PFSK-1 (cell line): Measurements from ENCODE around the gene TRPV5.

ENCODE experiments used
- FOXP2 ChIP-seq: optimal IDR thresholded peaks from 2 replicates; pipeline ENCODE3; 2011; ENCODE audit warnings: borderline replicate concordance, control low read depth, inconsistent platforms; ENCODE audit not compliant: insufficient read depth; ENCODE audit errors: extremely low read length, extremely low read depth
- POLR2AphosphoS5 ChIP-seq: IDR thresholded peaks from 2 replicates; pipeline ENCODE4 v1.6.1; 2012; ENCODE audit warnings: low read depth, mild to moderate bottlenecking, control low read depth, low read length, moderate library complexity
- SIN3A ChIP-seq: IDR thresholded peaks from 2 replicates; pipeline ENCODE4 v1.6.1; 2012; ENCODE audit warnings: mild to moderate bottlenecking, low read length, moderate library complexity, borderline replicate concordance; ENCODE audit not compliant: insufficient read depth
- TAF1 ChIP-seq: IDR thresholded peaks from 2 replicates; pipeline ENCODE4 v1.6.1; 2012; ENCODE audit warnings: low read length, control low read depth, borderline replicate concordance; ENCODE audit not compliant: insufficient read depth
- TF ChIP-seq, protein P1 (sequence below), 2 experiments: IDR thresholded peaks; 2 replicates each; pipeline versions ENCODE4 v1.6.1 to v1.8.0; 2011 to 2012; ENCODE audit warnings: low read depth in 2 of 2, low read length in 2 of 2, control low read depth in 1 of 2, inconsistent platforms in 1 of 2, mild to moderate bottlenecking in 1 of 2, moderate library complexity in 1 of 2; ENCODE audit not compliant: insufficient read depth in 1 of 2

The TRPV5 gene

DNA sequence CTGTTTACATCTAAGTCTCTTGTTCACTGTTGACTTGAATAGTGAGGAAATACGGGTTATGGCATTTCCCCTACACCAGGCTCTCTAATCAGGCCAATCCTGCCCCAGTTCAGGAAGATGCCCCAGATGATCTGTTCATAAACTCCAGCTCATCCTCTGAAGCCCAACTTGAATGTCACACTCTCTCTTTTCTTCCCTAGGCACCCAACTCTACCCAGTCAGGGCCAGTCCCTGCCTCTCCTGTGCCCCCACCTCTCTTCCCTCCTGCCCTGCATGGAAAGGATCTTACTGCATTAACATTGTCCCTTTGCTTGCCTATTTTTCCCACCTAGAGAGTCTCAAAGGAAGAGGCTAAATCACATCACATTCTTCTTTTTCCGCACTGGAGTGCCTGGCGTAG is 37.4 kb downstream of the TRPV5 start:
- no peak for TF ChIP-seq POLR2AphosphoS5
- no peak for TF ChIP-seq SIN3A
- TF ChIP-seq TAF1: no peak
- TF ChIP-seq, protein P1, sequence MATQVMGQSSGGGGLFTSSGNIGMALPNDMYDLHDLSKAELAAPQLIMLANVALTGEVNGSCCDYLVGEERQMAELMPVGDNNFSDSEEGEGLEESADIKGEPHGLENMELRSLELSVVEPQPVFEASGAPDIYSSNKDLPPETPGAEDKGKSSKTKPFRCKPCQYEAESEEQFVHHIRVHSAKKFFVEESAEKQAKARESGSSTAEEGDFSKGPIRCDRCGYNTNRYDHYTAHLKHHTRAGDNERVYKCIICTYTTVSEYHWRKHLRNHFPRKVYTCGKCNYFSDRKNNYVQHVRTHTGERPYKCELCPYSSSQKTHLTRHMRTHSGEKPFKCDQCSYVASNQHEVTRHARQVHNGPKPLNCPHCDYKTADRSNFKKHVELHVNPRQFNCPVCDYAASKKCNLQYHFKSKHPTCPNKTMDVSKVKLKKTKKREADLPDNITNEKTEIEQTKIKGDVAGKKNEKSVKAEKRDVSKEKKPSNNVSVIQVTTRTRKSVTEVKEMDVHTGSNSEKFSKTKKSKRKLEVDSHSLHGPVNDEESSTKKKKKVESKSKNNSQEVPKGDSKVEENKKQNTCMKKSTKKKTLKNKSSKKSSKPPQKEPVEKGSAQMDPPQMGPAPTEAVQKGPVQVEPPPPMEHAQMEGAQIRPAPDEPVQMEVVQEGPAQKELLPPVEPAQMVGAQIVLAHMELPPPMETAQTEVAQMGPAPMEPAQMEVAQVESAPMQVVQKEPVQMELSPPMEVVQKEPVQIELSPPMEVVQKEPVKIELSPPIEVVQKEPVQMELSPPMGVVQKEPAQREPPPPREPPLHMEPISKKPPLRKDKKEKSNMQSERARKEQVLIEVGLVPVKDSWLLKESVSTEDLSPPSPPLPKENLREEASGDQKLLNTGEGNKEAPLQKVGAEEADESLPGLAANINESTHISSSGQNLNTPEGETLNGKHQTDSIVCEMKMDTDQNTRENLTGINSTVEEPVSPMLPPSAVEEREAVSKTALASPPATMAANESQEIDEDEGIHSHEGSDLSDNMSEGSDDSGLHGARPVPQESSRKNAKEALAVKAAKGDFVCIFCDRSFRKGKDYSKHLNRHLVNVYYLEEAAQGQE (IDR thresholded peaks at IDR 0.05; ENCODE audit: insufficient read depth in 1 of 2, low read depth in 2 of 2, low read length in 2 of 2): no peak
- no peak for TF ChIP-seq FOXP2

DNA sequence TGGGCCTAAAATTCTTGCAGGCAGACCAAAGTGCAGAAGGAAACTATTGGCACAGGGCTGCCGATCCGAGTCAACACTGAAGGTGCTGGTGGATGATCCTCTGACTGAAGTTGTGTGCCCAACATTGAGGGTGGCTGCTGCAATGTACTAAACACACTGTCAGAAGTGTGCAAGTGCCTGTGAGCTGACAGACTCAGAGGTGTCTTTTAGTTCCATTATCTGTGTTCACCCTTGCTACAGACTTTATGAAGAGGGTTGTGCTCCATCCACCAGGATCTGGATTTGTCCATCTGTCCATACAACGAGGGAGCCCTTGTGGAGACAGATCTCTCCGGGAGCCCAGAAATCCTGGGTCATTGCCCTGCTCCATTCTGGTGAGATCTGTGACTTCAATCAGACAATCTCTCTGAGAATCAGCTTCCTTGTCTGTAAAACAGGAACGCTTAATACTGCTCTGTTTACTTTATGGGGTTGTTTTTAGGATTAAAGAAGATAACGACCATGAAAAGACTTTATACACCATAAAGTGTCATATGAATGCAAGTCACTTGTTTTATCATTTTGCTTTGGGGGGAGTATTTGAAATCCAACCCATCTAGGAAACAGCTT is 38.5 kb downstream of the TRPV5 start:
- TF ChIP-seq POLR2AphosphoS5: no peak
- no peak for TF ChIP-seq FOXP2
- TF ChIP-seq SIN3A: no peak
- TF ChIP-seq TAF1: no peak
- TF ChIP-seq, protein P1 (IDR thresholded peaks at IDR 0.05; ENCODE audit: insufficient read depth in 1 of 2, low read depth in 2 of 2, low read length in 2 of 2): no peak

DNA sequence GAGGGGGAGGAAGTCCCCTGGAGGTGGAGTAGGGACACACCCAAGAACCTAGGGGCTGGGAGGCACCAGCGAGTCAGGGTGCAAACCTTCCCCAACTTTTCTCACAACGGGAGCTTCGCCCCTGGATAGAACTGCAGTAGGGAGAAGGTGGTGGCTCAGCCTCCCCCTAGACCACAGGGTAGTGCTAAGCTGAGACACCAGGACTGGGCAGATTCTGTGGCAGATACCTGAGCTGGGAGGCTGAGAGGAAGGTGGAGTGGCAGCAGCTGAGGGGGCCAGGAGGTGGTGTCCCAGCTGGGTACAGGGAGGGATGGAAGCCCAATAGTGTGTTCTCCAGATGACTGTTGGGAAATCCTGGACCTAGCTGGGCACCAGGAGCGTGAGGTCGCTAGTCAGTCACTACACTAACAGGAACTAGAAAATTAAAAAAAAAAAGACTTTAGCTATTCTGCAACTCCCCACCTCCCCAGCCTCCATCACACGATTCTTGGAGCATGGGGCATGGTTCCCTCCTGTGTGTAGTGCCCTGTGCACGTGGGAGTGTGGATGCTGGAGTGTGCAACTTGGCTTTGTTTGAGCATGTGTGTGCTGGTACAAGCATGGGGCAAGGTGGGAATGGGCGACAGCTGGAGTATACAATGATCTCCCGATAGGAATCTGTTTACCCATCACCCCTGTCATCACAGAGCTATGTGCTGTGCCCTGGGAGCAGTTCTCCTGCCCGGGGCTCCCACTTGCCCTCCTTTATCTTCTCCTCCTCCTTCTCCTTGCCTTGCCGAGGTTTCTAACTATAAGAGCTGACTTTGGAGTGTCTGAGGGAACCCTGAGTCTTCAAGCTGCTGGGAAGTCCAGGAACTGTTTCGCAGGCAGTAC is 39.2 kb downstream of the TRPV5 start:
- TF ChIP-seq POLR2AphosphoS5 (no peak), FOXP2 (no peak), SIN3A (no peak), TAF1 (no peak)

DNA sequence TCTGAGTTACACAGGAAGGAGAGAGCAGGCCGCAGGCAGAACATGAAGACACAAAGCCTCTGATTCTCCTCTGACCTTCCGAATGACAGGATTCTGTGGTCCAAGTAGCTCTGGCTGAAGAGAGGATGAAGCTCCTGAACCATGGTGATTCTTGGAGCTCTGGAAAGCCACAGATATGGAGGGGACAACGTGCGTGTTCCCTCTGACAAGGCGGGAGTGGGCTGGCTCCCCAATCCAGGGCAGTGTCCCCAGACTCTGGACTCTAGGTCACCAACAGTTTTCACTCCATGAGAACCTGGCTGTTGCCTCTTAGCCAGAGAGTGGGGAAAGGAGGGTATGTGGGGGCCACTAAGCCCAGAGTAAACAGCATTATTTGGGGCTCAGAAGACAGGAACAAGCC is 40.6 kb downstream of the TRPV5 start:
- no peak for TF ChIP-seq TAF1
- no peak for TF ChIP-seq SIN3A
- TF ChIP-seq POLR2AphosphoS5: no peak
- TF ChIP-seq, protein P1 (IDR thresholded peaks at IDR 0.05; ENCODE audit: insufficient read depth in 1 of 2, low read depth in 2 of 2, low read length in 2 of 2): no peak
- TF ChIP-seq FOXP2: no peak

DNA sequence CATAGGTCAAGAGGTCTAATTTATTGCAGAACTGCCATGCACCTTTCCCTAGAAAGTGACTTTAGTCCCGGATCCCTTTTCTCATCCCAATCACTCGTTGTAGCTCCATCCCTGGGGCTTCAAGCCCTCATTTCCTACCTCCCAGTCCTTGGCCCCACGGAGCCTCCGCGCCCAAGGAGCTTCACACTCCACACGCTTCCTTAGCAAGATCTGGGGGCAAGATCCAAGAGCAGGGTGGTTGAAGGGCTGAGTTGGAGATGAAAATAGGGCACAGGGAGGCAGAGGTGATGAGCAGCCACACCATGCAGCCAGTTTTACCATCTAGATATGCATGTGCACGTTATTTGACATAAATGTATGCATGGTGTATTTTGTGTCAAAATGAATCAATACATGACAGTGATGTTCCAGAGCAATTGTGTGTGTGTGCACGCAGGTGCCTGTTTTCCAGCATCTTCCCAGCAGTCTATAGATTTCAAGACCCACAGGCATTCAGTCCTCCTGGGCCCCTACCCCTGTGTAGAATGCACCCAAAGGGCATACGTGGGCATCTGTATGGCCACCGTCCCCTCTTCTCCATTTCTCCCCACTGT is 42.0 kb downstream of the TRPV5 start:
- TF ChIP-seq TAF1 (no peak), FOXP2 (no peak), POLR2AphosphoS5 (no peak)
